ENCODE data around the gene CANX.
A peak's percentile ranks its signal among the peaks of the same experiment; 100 is the strongest.
"Not testable (repeated sequence)": the region's sequence is repeated elsewhere in the genome, so short reads cannot be mapped to it uniquely, and the experiment has no call there.

CANX gene

GRCh38 chr5:179697993-179698934, 503 bp upstream of the CANX start:
- DNase-seq (ENCODE audit: extremely low read depth in 1 of 2, low read depth in 1 of 2): peak; percentile 99

GRCh38 chr5:179699616-179700237, 960 bp downstream of the CANX start:
- peak in 1 of 2 donors; percentile 32 for DNase-seq (ENCODE audit: extremely low read depth in 1 of 2, low read depth in 1 of 2)

- DNase-seq (ENCODE audit: extremely low read depth in 1 of 2, low read depth in 1 of 2): no peak
These were observed 1.7 kb downstream of the CANX start for GRCh38 chr5:179700401-179700918.

GRCh38 chr5:179716286-179716685, 17.5 kb downstream of the CANX start:
- no peak for DNase-seq (ENCODE audit: extremely low read depth in 1 of 2, low read depth in 1 of 2)

- DNase-seq (ENCODE audit: extremely low read depth in 1 of 2, low read depth in 1 of 2): no peak
These were observed 21.5 kb downstream of the CANX start for GRCh38 chr5:179720222-179720621.

GRCh38 chr5:179724163-179724562, 25.4 kb downstream of the CANX start:
- DNase-seq (ENCODE audit: extremely low read depth in 1 of 2, low read depth in 1 of 2): no peak

- DNase-seq (ENCODE audit: extremely low read depth in 1 of 2, low read depth in 1 of 2): no peak
These were observed 28.3 kb downstream of the CANX start for GRCh38 chr5:179727106-179727505.

GRCh38 chr5:179729303-179729702, 30.5 kb downstream of the CANX start:
- DNase-seq (ENCODE audit: extremely low read depth in 1 of 2, low read depth in 1 of 2): no peak

GRCh38 chr5:179729727-179730126, 31.0 kb downstream of the CANX start:
- DNase-seq (ENCODE audit: extremely low read depth in 1 of 2, low read depth in 1 of 2): no peak

GRCh38 chr5:179730356-179730755, 31.6 kb downstream of the CANX start:
- no peak for DNase-seq (ENCODE audit: extremely low read depth in 1 of 2, low read depth in 1 of 2)

GRCh38 chr5:179730852-179731251, 32.1 kb downstream of the CANX start:
- DNase-seq (ENCODE audit: extremely low read depth in 1 of 2, low read depth in 1 of 2): no peak

- no peak for DNase-seq (ENCODE audit: extremely low read depth in 1 of 2, low read depth in 1 of 2)
These were observed 33.1 kb downstream of the CANX start for GRCh38 chr5:179731791-179732411.

GRCh38 chr5:179732412-179732917, 33.7 kb downstream of the CANX start, which contains the start of gene MAML1:
TSS of gene MAML1 (plus strand) at chr5:179732822. CDS start at chr5:179733113, 291 bp downstream.
- DNase-seq (ENCODE audit: extremely low read depth in 1 of 2, low read depth in 1 of 2): peak; percentile 98 to 99

GRCh38 chr5:179732918-179733771, 34.4 kb downstream of the CANX start:
- no peak for DNase-seq (ENCODE audit: extremely low read depth in 1 of 2, low read depth in 1 of 2)

GRCh38 chr5:179733772-179734126, 35.0 kb downstream of the CANX start:
- DNase-seq (ENCODE audit: extremely low read depth in 1 of 2, low read depth in 1 of 2): no peak

GRCh38 chr5:179734536-179735164, 35.9 kb downstream of the CANX start:
- DNase-seq (ENCODE audit: extremely low read depth in 1 of 2, low read depth in 1 of 2): no peak

GRCh38 chr5:179738742-179739141, 40.0 kb downstream of the CANX start:
- DNase-seq (ENCODE audit: extremely low read depth in 1 of 2, low read depth in 1 of 2): no peak

GRCh38 chr5:179744106-179744505, 45.3 kb downstream of the CANX start:
- not testable (repeated sequence) for DNase-seq (ENCODE audit: extremely low read depth in 1 of 2, low read depth in 1 of 2)

GRCh38 chr5:179746872-179747271, 48.1 kb downstream of the CANX start:
- DNase-seq (ENCODE audit: extremely low read depth in 1 of 2, low read depth in 1 of 2): no peak

GRCh38 chr5:179747811-179748210, 49.0 kb downstream of the CANX start:
- DNase-seq (ENCODE audit: extremely low read depth in 1 of 2, low read depth in 1 of 2): no peak
